GM12878 (cell line): ENCODE measurements around the gene NTRK3. TPM values are rescaled to one million over a fixed set of nuclear protein-coding genes. Genes with fewer than 3 reads are reported as not detected.

Experiments used
- ATAC-seq: fragments of 200-7000 bp; cut with Tn5 transposase; 3 replicates; pipeline ENCODE4 v1.9.1; 2020; ENCODE audit warnings: mild to moderate bottlenecking, moderate library complexity
- BruUV-seq: library from RNA; stranded (reverse); fragments of 400-500 nt; replicated peaks from 2 replicates; lab custom pipeline; 2021; lab: Mats Ljungman, UMichigan
- CTCF ChIA-PET: fragments of 300-600 bp; sonication (Branson Sonifier 250); formaldehyde crosslinking; extraction: SDS; loops from one replicate; lab custom pipeline; 2021; ENCODE audit warnings: inconsistent platforms; lab: Yijun Ruan, JAX
- POLR2A ChIA-PET: fragments of 350-600 bp; formaldehyde crosslinking; extraction: SDS; loops from one replicate; lab custom pipeline; 2021; ENCODE audit warnings: inconsistent platforms; lab: Charles Lee
- RAD21 ChIA-PET: fragments of 300-600 bp; sonication (Branson Sonifier 250); formaldehyde crosslinking; loops from one replicate; lab custom pipeline; 2023; ENCODE audit warnings: antibody characterized with exemption; ENCODE audit not compliant: unreplicated experiment; lab: Charles Lee
- SMC1A ChIA-PET: fragments of 300-600 bp; sonication (Branson Sonifier 250); formaldehyde crosslinking; loops from one replicate; lab custom pipeline; 2023; ENCODE audit not compliant: unreplicated experiment, uncharacterized antibody; lab: Charles Lee
- DNase-seq: peaks from one replicate; pipeline ENCODE4 v3.0.0-alpha.2; 2011; ENCODE audit warnings: low read depth, low spot score
- FAIRE-seq: peaks from 3 replicates; lab custom pipeline; 2011; peaks lifted over from hg19 to GRCh38; lab: Jason Lieb, UNC
- H2AFZ ChIP-seq: 2 replicates; pipeline ENCODE4 v1.6.0; 2011; ENCODE audit warnings: low read depth, low read length, control low read depth; ENCODE audit not compliant: control insufficient read depth
- H3K27ac ChIP-seq: 2 replicates; pipeline ENCODE4 v1.5.1; 2011; ENCODE audit warnings: control low read depth; ENCODE audit not compliant: control insufficient read depth, insufficient read depth
- H3K27me3 ChIP-seq, 2 experiments: replicated peaks in 1 of 2; 2 replicates each; pipeline versions ENCODE4 v1.6.0 to v1.6.1; 2011; ENCODE audit warnings: low read length in 1 of 2; ENCODE audit not compliant: control insufficient read depth in 2 of 2, insufficient read depth in 2 of 2
- H3K36me3 ChIP-seq, 2 experiments: 2 replicates each; pipeline ENCODE4 v1.5.1; 2011; ENCODE audit warnings: low read length in 1 of 2; ENCODE audit not compliant: control insufficient read depth in 2 of 2, insufficient read depth in 2 of 2
- H3K4me1 ChIP-seq: 2 replicates; pipeline ENCODE4 v1.6.1; 2011; ENCODE audit warnings: mild to moderate bottlenecking, low read length, moderate library complexity, mixed read lengths; ENCODE audit not compliant: control insufficient read depth, insufficient read depth
- H3K4me2 ChIP-seq: 2 replicates; pipeline ENCODE4 v1.6.0; 2011; ENCODE audit warnings: control low read depth; ENCODE audit not compliant: control insufficient read depth, insufficient read depth
- H3K4me3 ChIP-seq: fragments of 200-600 bp; sonication (generic); 2 replicates; pipeline ENCODE4 v1.5.1; 2016
- H3K79me2 ChIP-seq: 2 replicates; pipeline ENCODE4 v1.6.0; 2011; ENCODE audit warnings: low read length; ENCODE audit not compliant: control insufficient read depth, insufficient read depth
- H3K9ac ChIP-seq: 2 replicates; pipeline ENCODE4 v1.8.0; 2011; ENCODE audit warnings: low read length, control low read depth, mixed read lengths; ENCODE audit not compliant: control insufficient read depth, insufficient read depth
- H3K9me3 ChIP-seq: replicated peaks from 3 replicates; pipeline ENCODE4 v1.5.1; 2011; ENCODE audit warnings: mild to moderate bottlenecking, low read length; ENCODE audit not compliant: control insufficient read depth, insufficient read depth
- H4K20me1 ChIP-seq: 2 replicates; pipeline ENCODE4 v1.6.0; 2011; ENCODE audit not compliant: control insufficient read depth, insufficient read depth
- ATF2 ChIP-seq: IDR thresholded peaks from 2 replicates; pipeline ENCODE4 v1.6.1; 2012; ENCODE audit warnings: low read length, inconsistent platforms
- BRCA1 ChIP-seq: IDR thresholded peaks from 2 replicates; pipeline ENCODE4 v1.6.1; 2011; ENCODE audit warnings: low read depth, low read length, improper control_type of control experiment
- CTCF ChIP-seq, 3 experiments: IDR thresholded peaks in 2 of 3; conservative IDR thresholded peaks in 1 of 3; 2 replicates each; pipeline ENCODE4 v1.5.1; 2011; ENCODE audit warnings: low read depth in 3 of 3, low read length in 3 of 3, mild to moderate bottlenecking in 3 of 3, control low read depth in 2 of 3, moderate library complexity in 2 of 3, inconsistent platforms in 1 of 3, mixed read lengths in 1 of 3; ENCODE audit not compliant: control insufficient read depth in 2 of 3, insufficient read depth in 1 of 3; ENCODE audit errors: extremely low read depth in 1 of 3
- ESRRA ChIP-seq: IDR thresholded peaks from 2 replicates; pipeline ENCODE4 v1.6.1; 2012; ENCODE audit warnings: mild to moderate bottlenecking, low read length, improper control_type of control experiment
- FOS ChIP-seq: IDR thresholded peaks from 3 replicates; pipeline ENCODE4 v1.6.1; 2011; ENCODE audit warnings: borderline replicate concordance; ENCODE audit not compliant: insufficient read length; ENCODE audit errors: extremely low read depth
- HDGF ChIP-seq: fragments of 450-650 bp; IDR thresholded peaks from 2 replicates; pipeline ENCODE4 v1.6.1; 2016; ENCODE audit warnings: antibody characterized with exemption
- IRF4 ChIP-seq: IDR thresholded peaks from 2 replicates; pipeline ENCODE4 v1.6.1; 2011; ENCODE audit warnings: low read depth, low read length
- KDM1A ChIP-seq: fragments of 200-600 bp; sonication (generic); IDR thresholded peaks from 2 replicates; pipeline ENCODE4 v1.6.1; 2016; ENCODE audit warnings: borderline replicate concordance
- MLLT1 ChIP-seq: fragments of 450-650 bp; IDR thresholded peaks from 2 replicates; pipeline ENCODE4 v1.6.1; 2016; ENCODE audit warnings: mild to moderate bottlenecking
- NFXL1 ChIP-seq: fragments of 450-650 bp; IDR thresholded peaks from 2 replicates; pipeline ENCODE4 v1.6.1; 2017; ENCODE audit warnings: antibody characterized with exemption, mild to moderate bottlenecking, borderline replicate concordance
- PAX5 ChIP-seq: IDR thresholded peaks from 2 replicates; pipeline ENCODE4 v1.6.1; 2011; ENCODE audit warnings: low read depth, low read length, borderline replicate concordance
- PKNOX1 ChIP-seq: fragments of 450-650 bp; IDR thresholded peaks from 2 replicates; pipeline ENCODE4 v1.6.1; 2016; ENCODE audit warnings: mild to moderate bottlenecking
- POU2F2 ChIP-seq: IDR thresholded peaks from 3 replicates; pipeline ENCODE4 v1.6.1; 2011; ENCODE audit warnings: low read depth, mild to moderate bottlenecking, low read length, borderline replicate concordance
- RELA ChIP-seq: fragments of 450-650 bp; IDR thresholded peaks from 2 replicates; pipeline ENCODE4 v1.8.0; 2014; ENCODE audit warnings: borderline replicate concordance; ENCODE audit not compliant: partially characterized antibody
- SIN3A ChIP-seq: IDR thresholded peaks from 2 replicates; pipeline ENCODE4 v1.6.1; 2012; ENCODE audit warnings: low read depth, low read length, improper control_type of control experiment
- SMARCA5 ChIP-seq: fragments of 450-650 bp; IDR thresholded peaks from 2 replicates; pipeline ENCODE4 v1.6.1; 2017; ENCODE audit warnings: mild to moderate bottlenecking
- STAT1 ChIP-seq: fragments of 450-650 bp; conservative IDR thresholded peaks from 2 replicates; pipeline ENCODE4 v1.6.1; 2014; ENCODE audit warnings: antibody characterized with exemption, mild to moderate bottlenecking
- TAF1 ChIP-seq: IDR thresholded peaks from 2 replicates; pipeline ENCODE4 v1.6.1; 2011; ENCODE audit warnings: mild to moderate bottlenecking, low read depth, low read length, borderline replicate concordance
- ZNF207 ChIP-seq: fragments of 450-650 bp; IDR thresholded peaks from 2 replicates; pipeline ENCODE4 v1.6.1; 2014; ENCODE audit warnings: antibody characterized with exemption, mild to moderate bottlenecking, borderline replicate concordance
- ZZZ3 ChIP-seq: IDR thresholded peaks from 2 replicates; pipeline ENCODE4 v1.6.1; 2011; ENCODE audit warnings: low read depth; ENCODE audit not compliant: control insufficient read depth, insufficient read length
- WGBS: methylation state at CpG from one replicate; pipeline ENCODE4 v1.1.6; 2016; ENCODE audit warnings: low lambda C conversion rate; ENCODE audit not compliant: insufficient replicate concordance, insufficient coverage; ENCODE audit errors: missing lambda C conversion rate; 5-methylcytosine and 5-hydroxymethylcytosine counted together
- in situ Hi-C: fragments of 300-500 bp; cut with MboI; formaldehyde crosslinking; loops from 9 replicates; pipeline ENCODE4 v1.14.3; 2018; ENCODE audit warnings: mixed read lengths
- intact Hi-C: fragments of 100-400 bp; cut with micrococcal nuclease; formaldehyde crosslinking; loops from one replicate; pipeline ENCODE4 v1.14.2; 2022; ENCODE audit not compliant: unreplicated experiment
- polyA plus RNA-seq, 11 experiments: library from polyadenylated mRNA; depleted of rRNA in 4 of 11; unstranded in 6 of 11; stranded (reverse) in 5 of 11; fragments of >200 nt; fragmentation: Nextera tagmentation in 4 of 11; fragmentation: Illumina TruSeq in 1 of 11; extraction: Ambion mirVana in 4 of 11; extraction: Trizol in 1 of 11; gene quantifications; 1 replicate in 1 of 11; 2 replicates in 10 of 11; pipeline versions ENCODE4 v1.2.1 to v1.2.3, GENCODE V29; 2011 to 2016; ENCODE audit warnings: inconsistent platforms in 2 of 11, missing spikeins in 2 of 11, low read depth in 1 of 11
- total RNA-seq, 4 experiments: library from RNA; depleted of rRNA in 3 of 4; stranded (reverse); fragments of >200 nt in 3 of 4; fragmentation: Illumina TruSeq in 1 of 4; extraction: Trizol in 1 of 4; gene quantifications; 2 replicates each; pipeline versions ENCODE4 v1.2.1 to v1.2.3, GENCODE V29; 2013 to 2021

The NTRK3 gene
- total and polyA plus RNA-seq, 10 of the 15 experiments (the other 5 are each of a cell fraction or from before 2014, with no cell fraction given): not detected

GRCh38 chr15:88140398-88140797 is 116.1 kb downstream of the NTRK3 start (continued):
- TF ChIP-seq IRF4 (no peak), ZZZ3 (no peak), STAT1 (no peak), SIN3A (no peak), ZNF207 (no peak), CTCF (IDR thresholded peaks at IDR 0.05 in 2 of 3, conservative IDR thresholded peaks at IDR 0.05 in 1 of 3; ENCODE audit: control insufficient read depth in 2 of 3, extremely low read depth in 1 of 3, insufficient read depth in 1 of 3, low read depth in 3 of 3, low read length in 3 of 3) (no peak), FOS (no peak), RELA (no peak), BRCA1 (no peak)

- BruUV-seq: no TSS peak
- RAD21 ChIA-PET: no interaction called here
- SMC1A ChIA-PET: no interaction called here
- POLR2A ChIA-PET: no interaction called here
- no peak overlapping the region for H3K9ac ChIP-seq
- no peaks in the 10 kb centered on the region for H4K20me1 ChIP-seq
- no peak for FAIRE-seq
- no peaks in the 10 kb centered on the region for H3K79me2 ChIP-seq
- H3K27me3 ChIP-seq: no peaks in the 10 kb centered on the region; a peak in 1 of 4 replicates
- H3K27ac ChIP-seq: no peak overlapping the region
- no peak for ATAC-seq
- H3K4me1 ChIP-seq: no peaks in the 10 kb centered on the region
- CTCF ChIA-PET: no interaction called here
- DNase-seq: no peak
- H3K4me3 ChIP-seq: no peak overlapping the region
- H3K9me3 ChIP-seq: no peaks in the 10 kb centered on the region
- no peak overlapping the region for H3K4me2 ChIP-seq
- intact Hi-C loops (no loop called here), in situ Hi-C loops (no loop called here)
- H3K36me3 ChIP-seq: no peaks in the 10 kb centered on the region
- WGBS: 0% methylated on average over 2 of the region's 2 CpGs
- H2AFZ ChIP-seq: no peak overlapping the region
- TF ChIP-seq ESRRA (no peak), PKNOX1 (no peak), TAF1 (no peak), KDM1A (no peak), ATF2 (no peak), NFXL1 (no peak), PAX5 (no peak), MLLT1 (no peak), HDGF (no peak), RELA (no peak), SMARCA5 (no peak), POU2F2 (no peak)
Observed at GRCh38 chr15:88139936-88140335, 116.6 kb downstream of the NTRK3 start.
